Activated CD4-positive, alpha-beta T cell treated with anti-CD3 and anti-CD28 coated beads, Interleukin-10, Interleukin-2, amounts not matched to agents 100 ng/mL and 50 ng/mL, durations not matched to agents 16 hours and 8 hours (primary cell): ENCODE data around the gene OR2Z1.
"Not testable (repeated sequence)": the region's sequence is repeated elsewhere in the genome, so short reads cannot be mapped to it uniquely, and the experiment has no call there.

Experiments used
- DNase-seq: peaks from one replicate; pipeline ENCODE4 v3.0.0-alpha.2; 2020

The OR2Z1 gene

DNA sequence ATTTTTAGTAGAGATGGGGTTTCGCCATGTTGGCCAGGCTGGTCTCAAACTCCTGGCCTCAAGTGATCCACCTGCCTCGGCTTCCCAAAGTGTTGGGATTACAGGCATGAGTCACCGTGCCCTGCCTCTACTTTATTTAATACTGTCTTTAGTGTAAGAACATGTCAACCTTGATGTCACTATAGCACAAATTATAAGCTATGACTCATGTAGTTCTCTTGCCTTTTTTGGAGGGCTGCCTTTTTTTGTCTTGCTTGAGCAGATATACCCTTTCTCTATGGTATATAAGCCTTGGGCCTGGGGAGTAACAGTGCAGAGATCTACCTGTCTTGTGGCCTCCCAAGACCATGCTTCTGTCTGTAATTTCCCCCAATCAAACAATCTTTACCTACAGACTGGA, 16.1 kb upstream of the OR2Z1 start:
- DNase-seq: not testable (repeated sequence)

DNA sequence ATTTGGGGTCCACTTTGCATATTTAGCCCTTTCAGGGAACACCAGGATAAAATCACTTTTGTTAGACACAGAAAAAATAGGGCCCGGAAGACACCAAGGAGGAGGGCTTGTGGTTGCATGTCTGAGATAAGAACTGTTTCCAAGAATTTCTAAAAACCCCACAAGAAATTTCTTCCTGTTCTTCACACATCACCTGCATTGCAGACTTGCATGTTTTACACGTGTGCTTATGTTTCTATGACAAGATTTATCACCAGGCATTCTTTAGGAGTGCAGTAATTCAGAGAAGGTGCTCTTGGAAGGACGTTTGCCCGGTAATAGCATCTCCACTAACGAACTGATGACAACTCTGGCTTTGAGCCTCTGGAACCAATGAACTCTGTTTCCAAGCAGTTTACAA, 15.7 kb upstream of the OR2Z1 start:
- DNase-seq: peak; percentile 26

DNA sequence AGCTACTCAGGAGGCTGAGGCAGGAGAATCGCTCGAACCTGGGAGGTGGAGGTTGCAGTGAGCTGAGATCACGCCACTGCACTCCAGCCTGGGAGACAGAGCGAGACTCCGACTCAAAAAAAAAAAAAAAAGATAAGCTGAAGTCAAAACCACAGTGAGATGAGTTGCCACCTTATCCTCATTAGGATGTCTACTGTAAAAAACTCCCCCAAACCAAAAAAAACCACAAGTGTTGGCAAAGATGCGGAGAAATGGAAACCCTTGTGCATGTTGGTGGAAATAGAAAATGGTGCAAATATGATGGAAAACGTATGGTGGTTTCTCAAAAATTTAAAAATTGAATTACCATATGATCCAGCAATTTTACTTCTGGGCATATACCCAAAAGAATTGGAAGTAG, 11.1 kb upstream of the OR2Z1 start:
- not testable (repeated sequence) for DNase-seq

DNA sequence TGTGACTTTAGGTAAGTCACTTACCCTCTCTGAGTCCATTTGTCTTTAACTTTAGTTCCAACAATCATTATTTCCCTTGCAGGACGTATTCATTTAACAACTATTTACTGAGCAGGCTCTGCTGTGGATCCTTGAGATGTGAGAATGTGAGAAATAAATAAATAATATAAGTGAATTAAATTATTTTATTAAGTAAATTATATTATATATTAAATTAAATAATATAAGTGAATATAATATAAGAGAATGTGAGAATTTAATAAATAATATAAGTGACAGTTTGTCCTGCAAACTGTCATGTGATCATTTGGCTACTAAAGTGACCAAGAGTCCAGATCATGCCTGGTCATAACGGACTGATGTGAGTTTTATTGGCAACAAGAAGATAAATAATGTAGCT, 598 bp downstream of the OR2Z1 start:
- no peak for DNase-seq

DNA sequence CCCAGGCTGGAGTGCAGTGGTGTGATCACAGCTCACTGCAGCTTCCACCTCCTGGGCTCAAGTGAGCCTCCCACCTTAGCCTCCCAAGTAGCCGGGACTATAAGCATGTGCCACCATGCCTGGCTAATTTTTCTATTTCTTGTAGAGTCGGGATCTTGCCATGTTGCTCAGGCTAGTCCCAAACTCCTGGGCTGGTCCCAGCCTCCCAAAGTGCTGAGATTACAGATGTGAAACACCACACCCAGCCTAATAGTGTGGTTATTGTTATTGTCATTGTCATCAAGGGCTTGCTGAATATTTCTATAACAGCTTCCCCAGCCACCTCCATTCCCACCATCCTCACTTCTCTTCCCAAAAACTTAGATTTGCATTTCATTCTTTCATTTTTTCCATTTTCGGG, 2.8 kb downstream of the OR2Z1 start:
- no peak for DNase-seq

DNA sequence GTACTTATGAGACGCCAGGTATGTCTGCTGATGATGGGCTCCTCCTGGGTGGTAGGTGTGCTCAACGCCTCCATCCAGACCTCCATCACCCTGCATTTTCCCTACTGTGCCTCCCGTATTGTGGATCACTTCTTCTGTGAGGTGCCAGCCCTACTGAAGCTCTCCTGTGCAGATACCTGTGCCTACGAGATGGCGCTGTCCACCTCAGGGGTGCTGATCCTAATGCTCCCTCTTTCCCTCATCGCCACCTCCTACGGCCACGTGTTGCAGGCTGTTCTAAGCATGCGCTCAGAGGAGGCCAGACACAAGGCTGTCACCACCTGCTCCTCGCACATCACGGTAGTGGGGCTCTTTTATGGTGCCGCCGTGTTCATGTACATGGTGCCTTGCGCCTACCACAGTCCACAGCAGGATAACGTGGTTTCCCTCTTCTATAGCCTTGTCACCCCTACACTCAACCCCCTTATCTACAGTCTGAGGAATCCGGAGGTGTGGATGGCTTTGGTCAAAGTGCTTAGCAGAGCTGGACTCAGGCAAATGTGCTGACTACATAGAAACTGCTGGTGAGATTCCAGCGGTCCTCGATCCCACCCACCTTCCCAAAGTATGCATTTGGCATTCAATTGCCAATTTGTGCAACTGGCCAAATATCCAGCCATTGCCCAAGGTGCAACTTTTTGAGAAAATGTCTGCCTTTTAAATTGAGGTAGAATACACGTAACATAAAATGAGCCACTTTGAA, 10.2 kb downstream of the OR2Z1 start:
- no peak for DNase-seq

DNA sequence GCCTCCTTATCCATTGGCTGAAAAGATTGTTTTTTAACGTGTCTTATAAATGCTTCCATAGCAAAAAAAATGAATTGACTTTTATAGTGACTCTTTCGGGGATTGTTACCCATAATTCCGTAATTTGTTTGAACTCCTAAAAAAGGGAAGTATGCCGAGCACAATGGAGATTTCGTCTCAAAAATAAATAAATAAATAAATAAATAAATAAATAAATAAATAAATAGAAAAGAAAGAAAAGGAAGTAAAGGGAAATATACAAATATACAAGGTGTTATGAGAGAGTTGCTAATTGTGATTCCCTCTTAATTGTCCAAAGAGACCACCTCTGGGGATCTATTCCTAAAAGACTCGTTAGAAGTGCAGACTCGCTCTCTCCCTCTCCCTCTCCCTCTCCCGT, 16.9 kb downstream of the OR2Z1 start:
- DNase-seq: no peak

DNA sequence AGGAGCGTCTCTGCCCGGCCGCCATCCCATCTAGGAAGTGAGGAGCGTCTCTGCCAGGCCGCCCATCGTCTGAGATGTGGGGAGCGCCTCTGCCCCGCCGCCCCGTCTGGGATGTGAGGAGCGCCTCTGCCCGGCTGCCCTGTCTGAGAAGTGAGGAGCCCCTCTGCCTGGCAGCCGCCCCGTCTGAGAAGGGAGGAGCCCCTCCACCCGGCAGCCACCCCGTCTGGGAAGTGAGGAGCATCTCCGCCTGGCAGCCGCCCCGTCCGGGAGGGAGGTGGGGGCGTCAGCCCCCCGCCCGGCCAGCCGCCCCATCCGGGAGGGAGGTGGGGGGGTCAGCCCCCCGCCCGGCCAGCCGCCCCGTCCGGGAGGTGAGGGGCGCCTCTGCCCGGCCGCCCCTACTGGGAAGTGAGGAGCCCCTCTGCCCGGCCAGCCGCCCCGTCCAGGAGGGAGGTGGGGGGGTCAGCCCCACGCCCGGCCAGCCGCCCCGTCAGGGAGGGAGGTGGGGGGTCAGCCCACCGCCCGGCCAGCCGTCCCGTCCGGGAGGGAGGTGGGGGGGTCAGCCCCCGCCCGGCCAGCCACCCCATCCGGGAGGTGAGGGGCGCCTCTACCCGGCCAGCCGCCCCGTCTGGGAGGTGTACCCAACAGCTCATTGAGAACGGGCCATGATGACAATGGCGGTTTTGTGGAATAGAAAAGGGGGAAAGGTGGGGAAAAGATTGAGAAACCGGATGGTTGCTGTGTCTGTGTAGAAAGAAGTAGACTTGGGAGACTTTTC, 18.0 kb downstream of the OR2Z1 start:
- not testable (repeated sequence) for DNase-seq

DNA sequence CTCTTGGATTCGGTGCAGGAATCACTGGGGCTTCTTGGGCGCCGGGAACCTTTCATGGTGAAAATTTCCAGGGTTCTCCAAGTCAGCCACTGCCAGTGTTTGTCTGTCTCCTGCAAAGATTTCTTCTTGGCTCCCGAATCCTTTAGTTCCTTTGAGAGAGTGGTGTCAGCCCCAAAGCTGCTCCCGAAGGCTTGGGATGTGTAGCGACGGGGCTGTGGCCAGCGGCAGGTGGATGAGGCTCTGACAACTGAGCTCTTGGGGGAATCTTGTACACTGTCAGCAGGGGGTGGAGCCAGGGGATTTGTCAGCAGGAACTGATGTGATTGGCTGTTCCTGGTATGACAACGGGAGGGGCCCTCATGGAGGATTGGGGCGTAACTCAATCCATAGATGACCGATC, 45.8 kb downstream of the OR2Z1 start:
- not testable (repeated sequence) for DNase-seq

DNA sequence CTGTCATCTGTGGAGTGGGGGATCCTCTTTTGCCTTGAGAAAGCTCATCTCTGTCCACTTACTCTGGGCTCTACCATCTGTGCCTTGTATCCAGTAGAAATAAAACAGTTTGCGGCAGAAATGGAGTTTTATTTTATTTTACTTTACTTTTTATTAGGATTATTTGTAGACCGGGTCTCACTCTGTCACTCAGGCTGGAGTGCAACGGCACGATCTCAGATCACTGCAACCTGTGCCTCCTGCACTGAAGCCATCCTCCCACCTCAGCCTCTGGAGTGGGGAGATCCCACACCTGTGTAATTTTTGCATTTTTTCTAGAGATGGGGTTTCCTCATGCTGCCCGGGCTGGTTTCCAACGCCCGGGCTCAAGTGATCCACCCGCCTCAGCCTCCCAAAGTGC, 47.8 kb downstream of the OR2Z1 start:
- DNase-seq: not testable (repeated sequence)

DNA sequence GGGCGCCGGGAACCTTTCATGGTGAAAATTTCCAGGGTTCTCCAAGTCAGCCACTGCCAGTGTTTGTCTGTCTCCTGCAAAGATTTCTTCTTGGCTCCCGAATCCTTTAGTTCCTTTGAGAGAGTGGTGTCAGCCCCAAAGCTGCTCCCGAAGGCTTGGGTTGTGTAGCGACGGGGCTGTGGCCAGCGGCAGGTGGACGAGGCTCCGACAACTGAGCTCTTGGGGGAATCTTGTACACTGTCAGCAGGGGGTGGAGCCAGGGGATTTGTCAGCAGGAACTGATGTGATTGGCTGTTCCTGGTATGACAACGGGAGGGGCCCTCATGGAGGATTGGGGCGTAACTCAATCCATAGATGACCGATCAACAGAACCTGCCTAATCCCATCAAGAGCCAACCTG, 52.2 kb downstream of the OR2Z1 start:
- not testable (repeated sequence) for DNase-seq
